Cerebellar cortex (tissue), 1 donor: Measurements from ENCODE around the gene ZNF581.
A peak's percentile ranks its signal among the peaks of the same experiment; 100 is the strongest.

Experiments used
- DNase-seq: peaks from one replicate; pipeline ENCODE4 v3.0.0-alpha.2; 2015; ENCODE audit warnings: low spot score

ZNF581 gene

DNA sequence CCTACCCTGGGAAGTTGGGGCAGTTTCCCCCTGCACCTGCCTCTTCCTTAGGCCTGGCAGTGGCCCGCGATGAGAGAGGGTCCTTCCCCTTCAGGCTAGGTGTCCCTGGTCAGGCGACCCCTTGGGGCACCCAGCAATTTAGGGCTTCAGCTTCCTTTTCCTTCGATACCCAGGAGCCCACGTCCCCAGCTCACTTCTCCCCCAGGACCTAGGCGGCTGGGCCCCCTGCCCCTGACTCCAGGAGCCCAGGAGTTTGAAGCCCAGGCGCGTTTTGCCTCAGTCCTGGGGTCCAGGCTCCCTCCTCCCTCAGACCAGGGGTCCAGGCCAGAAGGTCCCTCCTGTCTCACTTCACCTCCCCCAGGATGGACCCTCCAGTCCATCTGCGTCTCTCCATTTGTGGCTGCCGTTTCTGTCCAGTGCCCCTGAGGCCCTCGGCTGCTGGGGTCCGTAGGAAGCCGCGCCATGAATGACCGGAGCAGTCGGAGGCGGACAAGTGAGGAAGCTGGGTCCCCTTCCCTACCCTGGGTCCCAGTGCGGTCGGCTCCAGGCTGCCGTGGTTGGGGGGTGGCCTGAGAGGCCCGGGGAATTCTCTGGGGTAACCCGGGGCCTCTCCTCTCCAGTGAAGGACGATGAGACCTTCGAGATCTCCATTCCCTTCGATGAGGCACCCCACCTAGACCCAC lies 5.3 kb downstream of the ZNF581 start:
- DNase-seq, result no peak

DNA sequence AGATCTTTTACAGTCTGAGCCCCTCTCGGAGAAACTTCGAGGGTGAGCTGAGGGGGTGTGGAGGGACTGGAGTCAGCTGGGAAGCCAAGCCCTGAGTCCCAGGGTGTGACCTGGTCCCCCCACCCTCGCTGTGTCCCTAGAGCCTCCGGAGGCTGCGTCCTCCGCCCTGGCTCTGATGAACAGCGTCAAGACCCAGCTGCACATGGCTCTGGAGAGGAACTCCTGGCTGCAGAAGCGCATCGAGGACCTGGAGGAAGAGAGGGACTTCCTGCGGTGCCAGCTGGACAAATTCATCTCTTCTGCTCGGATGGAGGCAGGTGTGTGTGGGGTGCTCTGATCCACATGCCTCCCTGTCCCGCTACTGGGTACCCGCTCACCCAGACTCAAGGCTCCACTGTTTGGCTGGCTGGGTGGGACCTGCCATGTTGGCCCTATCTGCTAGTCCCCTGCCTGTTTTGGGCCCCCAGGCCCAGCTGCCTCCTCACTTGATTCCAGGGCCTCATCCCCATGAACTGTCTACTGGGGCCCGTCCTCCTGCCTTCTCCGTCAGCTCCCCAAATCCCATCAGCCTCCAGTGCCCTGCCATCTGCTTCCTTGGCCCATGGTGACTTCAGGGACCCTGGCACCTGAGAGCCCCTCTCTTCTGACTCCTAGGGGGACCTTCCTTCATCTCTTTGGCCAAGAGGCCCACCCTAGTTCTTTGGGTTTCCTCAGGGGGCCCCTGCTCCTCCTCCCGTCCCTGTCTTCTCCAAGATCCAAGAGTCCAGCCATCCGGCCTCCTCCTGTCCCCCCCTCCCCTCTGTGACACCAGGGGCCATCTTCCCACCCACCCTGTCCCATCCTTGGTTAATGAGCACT lies 6.0 kb downstream of the ZNF581 start:
- no peak for DNase-seq

DNA sequence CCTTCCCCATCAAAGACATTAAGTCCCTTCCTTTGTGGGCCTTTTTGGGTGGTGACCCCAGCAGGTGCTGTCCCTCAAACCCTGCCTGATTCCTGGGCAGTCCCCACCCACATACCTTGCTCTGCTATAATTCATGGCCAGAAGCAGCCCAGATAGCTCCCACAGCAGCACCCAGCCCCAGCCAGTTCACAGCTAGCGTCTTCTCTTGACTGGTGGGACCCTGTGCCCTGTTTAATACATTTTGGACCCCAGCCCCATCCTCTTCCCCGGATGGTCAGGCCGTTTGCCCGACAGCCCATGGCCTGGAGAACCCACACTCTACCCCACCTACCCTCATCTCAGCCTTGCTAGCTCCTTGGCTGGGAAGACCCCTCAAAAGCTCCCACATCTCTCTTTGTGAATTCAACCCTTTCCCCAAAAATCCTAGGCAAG lies 6.7 kb downstream of the ZNF581 start:
- DNase-seq, result no peak

DNA sequence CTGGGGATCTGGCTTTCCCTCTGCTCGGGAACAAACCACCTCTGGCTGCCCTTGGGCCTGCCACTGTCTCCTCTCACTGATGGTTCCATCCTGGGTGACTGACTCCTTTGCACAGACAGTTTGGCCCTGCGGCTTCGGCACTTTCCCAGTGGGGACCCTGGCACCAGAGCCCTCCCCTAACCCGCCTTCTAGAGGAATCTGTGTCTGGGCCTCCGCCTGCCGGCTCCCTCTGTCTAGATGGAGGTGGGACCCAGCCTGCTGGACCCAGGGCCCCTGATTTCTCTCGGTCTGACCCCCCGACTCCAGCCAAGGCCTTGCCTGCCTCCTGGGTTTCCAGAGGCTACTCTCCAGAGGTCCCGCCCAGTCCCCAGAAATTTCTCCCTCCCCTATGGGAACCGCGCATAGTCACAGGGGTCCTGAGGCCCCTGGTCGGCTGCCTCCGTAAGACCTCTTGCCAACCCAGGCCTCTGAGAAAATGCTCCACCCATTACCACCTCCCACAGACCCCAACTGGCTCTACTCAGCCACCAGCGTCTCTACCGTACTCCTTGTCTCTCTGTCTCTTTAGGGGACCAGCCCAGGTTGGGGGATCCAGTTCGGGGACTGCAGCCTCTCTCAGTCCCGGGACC lies 7.3 kb downstream of the ZNF581 start:
- DNase-seq, result no peak

DNA sequence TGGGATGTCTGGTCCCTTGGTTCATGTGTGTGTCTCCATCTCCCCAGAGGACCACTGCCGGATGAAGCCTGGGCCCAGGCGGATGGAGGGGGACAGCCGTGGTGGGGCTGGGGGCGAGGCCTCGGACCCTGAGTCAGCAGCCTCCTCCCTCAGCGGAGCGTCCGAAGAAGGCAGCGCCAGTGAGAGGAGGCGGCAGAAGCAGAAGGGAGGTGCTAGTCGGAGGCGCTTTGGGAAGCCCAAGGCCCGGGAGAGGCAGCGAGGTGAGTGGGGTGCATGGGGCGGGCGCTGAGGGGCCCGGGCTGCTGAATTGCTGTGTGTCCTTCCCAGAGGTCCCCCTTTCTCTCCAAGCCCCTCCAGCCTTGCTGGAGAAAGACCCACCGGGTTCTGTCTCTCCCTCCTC lies 7.8 kb downstream of the ZNF581 start:
- DNase-seq, result no peak

DNA sequence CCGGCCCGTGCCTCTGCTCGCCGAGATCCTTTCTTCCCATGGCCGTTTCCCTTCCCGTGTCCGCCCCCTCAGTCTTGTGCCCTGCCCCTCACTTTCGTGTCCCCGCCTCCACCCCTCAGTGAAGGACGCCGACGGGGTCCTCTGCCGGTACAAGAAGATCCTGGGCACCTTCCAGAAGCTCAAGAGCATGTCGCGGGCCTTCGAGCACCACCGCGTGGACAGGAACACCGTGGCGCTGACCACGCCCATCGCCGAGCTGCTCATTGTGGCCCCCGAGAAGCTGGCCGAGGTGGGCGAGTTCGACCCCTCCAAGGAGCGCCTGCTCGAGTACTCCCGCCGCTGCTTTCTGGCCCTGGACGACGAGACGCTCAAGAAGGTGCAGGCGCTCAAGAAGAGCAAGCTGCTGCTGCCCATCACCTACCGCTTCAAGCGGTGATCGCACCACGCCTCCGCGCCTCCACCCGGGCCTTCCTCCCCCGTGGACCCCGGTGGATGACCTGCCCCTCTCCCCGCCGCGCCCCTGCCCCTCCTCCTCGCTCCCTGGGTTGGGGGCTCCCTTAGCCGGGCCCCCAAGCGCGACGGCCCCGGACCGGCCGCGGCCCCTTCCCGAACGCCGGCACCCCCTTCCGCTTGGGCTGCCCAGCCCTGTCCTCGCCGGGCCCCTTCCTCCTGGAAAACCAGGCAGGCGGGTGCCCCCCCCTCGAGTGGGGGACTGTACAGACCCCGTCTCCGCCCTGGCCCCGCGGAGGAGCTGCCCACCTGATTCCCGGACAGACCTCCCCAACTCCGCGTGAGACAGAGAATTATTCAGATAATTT lies 9.1 kb downstream of the ZNF581 start:
- DNase-seq, result no peak

DNA sequence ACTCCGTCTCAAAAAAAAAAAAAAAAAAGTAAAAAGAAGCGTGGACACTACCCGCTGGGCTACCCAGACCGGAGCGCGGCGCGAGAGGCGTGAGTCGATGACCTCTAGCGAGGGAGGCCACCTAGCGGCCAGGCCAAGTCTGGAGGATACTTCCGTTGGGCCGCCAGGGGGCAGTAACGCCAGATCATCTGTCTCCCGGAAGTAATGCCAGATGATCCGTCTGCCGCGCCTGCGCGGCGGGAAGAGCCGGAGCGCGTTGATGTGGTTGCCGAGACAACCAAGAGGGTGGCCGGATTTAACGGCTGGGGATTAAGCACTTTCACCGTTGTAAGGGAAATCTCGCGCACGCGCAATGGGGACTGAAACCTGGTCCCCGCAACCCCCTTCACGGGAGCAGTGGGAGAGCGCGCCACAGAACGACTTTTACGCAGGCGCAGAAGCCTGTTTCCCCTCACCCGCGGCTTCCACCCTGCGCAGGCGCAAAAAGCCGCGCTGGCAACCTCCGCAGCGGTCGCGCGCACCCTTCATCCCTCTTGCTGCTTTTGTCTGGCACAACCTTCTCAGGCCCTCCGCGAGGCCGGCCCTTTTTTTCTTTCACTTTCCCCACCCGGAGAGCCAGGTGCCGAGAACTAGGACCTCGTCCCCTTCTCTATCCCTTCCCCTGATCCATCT lies 10.3 kb downstream of the ZNF581 start:
- DNase-seq, result peak; percentile 99

DNA sequence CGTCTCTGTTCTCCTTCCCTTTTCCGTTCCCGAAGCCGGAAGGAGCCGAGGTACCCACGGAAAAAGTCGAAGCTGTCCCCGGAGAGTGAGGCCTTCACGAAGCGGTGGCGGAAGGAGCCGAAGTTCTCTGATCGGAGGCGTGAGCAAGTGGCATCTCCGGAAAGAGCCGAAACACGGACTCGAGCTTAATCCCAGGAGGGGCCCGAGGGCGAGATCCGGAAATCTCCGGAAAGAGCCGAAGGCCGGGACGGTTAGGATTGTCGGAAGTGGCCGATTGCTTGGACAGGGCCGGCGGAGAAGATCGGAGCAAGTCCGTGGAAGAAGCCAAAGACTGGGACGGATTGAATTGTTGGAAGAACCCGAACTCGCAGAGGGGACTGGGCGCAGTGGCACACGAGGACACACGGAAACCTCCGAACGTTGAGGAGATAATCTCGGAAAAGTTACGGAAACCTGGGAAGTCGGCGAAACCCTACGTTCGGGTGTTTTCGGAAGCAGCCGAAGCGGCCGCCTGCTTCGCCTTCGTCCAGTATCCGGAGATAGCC lies 10.9 kb downstream of the ZNF581 start:
- DNase-seq, result peak; percentile 99

DNA sequence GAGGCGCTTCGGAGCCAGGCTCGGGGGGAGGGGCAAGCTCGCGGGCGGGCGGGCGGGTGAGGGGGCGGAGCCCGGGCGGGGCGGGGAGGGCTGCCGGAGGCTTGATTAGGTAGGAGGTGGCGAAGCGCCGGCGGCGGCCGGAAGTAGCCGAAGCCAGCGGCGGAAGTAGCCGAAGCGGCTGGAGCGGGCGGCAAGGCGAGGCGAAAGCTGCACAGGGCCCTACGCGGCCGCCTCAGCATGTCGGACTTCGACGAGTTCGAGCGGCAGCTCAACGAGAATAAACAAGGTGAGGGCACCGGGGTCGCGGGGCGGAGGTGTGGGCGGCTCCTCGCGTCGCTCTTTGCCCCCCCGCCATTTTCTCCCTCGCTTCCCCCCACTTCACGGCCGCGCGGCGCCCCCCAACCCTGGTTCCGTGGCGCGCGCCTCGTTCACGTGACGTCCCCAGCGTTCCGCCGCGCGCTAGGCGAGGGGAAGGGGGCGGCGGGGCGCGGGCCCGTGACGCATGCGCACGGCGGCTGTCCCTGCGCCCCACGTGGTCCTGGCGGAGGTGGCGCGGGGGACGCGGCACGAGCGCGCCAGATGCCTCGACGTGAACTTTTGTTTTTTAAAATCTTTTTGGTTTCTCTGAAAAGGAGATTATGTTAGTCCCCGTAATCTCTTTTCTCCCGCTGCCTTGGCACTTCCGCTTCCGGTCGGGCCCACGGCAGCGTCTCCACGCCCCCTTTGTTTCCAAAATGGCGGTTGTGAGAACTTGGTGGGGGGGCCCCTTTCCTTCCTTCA lies 11.6 kb downstream of the ZNF581 start, which contains the start of gene U2AF2:
Gene U2AF2, plus strand, starts transcription at position 168 of the 780 bp plus-strand sequence. Its CDS starts 70 bp downstream, at position 238.
- peak; percentile 93 for DNase-seq

DNA sequence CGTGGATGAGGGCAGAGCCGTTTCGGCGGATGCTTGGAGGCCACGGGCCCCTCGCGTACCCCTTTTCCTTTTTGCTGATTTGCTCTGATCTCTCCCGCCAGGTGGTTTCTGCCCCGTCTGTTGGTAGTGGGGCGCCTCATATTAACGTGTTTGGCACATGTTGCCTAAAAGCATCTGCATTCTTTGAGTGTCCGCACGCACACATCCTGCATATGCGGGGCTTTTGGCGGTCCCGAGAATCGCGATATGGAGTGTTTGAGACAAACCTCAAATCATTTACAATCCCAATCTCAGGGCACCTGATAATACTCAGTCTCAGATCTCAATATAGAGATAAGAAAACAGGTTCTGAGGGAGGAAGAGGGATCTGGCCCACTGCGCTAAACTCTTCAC lies 12.2 kb downstream of the ZNF581 start:
- no peak for DNase-seq

DNA sequence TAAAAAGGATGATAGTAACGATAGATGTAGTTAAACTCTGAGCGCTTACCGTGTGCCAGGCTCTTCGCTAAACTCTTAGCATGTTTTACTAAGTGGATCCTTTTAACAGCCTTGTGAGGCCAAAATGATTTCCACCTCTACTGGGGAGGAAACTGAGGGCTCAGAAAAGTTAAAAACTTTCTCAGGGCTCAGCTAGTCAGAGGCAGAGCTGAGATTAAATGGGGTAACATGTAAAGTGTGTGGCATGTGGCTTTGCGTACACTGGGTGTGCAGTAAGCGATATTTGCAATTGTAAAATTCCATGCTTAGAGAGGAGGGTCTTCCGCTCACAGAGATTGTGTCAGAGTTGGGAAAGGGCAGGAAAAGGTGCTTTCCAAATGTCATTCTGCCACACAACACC lies 13.1 kb downstream of the ZNF581 start:
- no peak for DNase-seq

DNA sequence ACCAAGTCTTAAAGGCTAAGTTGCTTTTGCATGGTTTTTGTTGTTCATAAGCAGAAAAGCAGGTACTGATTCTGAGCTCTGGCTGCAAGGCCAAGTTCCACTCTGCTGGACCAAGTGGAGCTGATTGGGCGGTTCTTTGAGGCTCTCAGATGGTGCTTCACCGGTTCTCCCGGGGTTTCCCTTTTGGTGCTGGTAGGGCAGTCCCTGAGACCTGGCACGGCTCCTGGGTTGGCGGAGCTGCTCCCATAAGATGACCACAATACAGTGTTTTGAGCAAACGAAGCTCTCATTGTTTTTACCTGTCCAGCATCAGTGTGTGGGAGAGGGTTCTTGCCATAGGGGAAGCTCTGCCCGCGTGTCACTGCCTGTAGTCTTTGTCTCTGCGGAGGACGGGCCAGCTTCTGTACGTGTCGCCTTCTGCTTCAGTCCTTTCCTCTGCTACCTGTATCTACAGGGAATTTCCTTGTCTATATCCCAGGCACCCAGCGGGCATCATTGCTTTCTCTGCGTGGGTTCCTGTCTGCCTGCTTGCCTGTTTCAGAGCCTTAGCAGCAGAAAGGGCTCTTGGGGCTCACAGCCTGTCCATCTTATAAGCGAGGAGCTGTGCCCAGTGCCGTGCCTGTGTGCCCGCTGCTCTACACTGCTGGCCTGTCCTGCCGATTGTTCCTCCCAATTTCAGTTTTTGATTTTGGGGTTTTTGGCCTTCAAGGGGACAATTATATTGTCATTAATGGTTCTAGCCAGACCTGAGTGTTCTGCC lies 13.7 kb downstream of the ZNF581 start:
- no peak for DNase-seq

DNA sequence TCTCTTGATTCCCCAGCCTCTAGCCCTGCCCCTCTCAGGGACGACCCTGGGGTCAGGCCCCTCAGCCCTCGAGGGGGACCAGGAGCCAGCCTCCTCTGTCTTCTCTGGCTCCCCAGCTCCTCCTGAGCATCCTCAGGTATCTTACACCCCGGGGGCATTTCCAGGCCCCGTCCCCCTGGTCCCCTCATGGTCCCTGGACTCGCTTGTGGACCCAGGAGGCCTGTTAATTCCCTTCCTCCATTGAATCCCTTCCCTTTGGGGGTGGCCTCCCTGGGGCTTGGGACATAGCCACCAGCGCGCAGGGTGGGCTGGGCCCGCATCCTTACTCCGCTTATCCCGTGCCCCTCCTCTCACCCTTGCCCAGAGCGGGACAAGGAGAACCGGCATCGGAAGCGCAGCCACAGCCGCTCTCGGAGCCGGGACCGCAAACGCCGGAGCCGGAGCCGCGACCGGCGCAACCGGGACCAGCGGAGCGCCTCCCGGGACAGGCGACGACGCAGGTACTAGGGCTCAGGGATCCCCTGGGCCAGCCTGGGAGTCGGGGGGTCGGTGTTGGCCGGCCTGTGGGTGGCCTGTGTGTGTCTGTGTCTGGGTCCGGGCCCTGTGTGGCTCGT lies 15.5 kb downstream of the ZNF581 start:
- DNase-seq, result no peak

DNA sequence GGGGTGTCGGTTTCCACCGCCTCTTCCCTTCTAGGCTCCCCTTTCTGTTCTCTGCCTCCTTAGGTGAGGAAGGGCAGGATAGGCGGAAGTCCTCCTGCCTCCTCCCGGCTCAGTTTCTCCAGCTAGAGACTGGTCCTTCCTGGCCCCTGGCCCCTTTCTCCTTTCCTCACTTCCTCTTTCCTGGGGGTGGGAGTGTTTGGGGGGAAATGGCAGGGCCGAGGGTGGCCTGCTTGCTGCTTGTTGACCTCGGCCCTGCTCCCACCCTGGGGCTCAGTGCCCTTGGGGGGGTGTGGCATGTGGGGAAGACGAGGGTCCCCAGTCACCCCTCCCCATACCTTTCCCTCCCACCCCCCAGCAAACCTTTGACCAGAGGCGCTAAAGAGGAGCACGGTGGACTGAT lies 16.4 kb downstream of the ZNF581 start:
- DNase-seq, result no peak

DNA sequence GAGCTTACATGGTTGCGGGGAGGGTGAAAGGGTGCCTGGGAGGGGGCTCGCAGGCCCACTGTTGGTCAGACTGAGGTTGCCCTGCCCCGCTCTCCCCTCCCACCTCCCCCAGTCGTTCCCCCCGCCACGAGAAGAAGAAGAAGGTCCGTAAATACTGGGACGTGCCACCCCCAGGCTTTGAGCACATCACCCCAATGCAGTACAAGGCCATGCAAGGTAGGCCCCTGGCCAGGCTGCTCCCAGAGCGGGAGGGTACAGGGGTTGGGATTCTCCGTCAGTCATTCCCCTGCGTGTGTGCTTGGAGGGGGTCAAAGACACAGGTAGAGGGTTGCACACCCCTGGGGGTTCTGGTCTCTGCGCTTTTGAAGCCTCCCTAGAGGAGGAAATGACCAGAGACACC lies 17.0 kb downstream of the ZNF581 start:
- DNase-seq, result no peak

DNA sequence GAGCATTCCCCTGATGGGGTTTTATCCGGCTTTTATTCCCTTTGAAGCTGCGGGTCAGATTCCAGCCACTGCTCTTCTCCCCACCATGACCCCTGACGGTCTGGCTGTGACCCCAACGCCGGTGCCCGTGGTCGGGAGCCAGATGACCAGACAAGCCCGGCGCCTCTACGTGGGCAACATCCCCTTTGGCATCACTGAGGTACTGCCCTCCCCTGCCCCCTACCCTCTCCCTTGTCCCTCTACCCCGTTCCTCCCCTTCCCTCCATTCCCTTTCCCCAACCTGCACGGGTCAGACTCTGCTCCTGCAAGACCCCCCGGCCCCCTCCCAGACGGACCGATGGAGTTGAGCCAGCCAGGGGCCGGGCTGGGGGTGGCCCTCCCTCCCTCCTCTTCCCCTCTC lies 17.5 kb downstream of the ZNF581 start:
- no peak for DNase-seq

DNA sequence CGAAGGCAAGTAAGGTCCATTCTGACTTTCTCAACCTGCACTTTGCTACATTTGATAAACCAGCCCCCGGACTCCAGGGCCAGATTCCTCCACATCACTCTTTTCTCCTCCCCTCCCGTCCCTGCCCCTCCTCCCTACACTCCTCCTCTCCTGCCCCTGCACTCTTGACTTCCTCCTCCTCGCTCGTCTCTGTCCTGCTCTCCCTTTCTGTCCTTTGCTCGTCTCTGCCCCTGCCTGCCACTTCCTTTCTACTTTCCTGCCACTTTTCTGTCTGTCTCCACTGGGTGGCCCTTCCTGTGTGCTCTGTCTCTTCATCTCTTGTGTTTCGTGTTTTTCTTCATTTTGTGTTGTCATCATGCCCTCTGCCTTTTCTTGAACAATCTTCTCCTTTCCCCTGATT lies 18.4 kb downstream of the ZNF581 start:
- DNase-seq, result no peak

DNA sequence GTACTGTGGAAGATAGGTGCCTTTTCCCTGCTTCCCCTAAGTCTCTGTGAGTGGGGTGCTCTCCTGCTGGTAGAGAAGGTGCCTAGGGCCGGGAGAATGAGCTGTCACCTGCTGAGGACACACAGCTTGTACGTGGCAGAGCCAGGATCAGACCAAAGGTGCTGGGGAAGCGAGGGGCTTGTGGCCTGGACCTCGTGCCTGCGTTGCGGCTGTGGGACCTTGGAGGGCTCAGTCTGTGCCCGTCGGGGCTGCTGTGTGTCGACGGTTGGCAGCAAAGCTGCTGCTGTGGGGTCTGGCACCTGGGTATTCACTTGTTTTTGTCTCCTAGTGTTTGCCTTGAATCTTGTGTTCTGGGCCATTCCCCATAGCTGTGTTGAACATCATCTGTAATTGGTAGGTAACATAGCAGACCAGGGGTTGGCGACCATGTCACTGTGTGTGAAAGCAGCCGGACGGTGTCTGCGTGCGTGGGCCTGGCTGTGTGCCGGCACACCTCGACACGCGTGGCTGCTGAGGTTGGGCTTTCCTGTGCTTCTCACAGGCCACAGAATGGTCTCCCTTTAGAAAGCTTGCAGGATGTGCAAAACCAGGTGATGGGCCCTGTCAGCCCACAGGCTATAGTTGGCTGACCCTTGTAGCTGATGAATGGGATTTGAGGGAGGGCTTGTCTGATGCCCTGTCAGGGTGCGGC lies 20.5 kb downstream of the ZNF581 start:
- DNase-seq, result no peak
